Thymus (tissue), 11 donors: Measurements from ENCODE around the gene TMPRSS12. TPM values are rescaled to one million over a fixed set of nuclear protein-coding genes. Genes with fewer than 3 reads are reported as not detected.
"Not testable (repeated sequence)": the region's sequence is repeated elsewhere in the genome, so short reads cannot be mapped to it uniquely, and the experiment has no call there.

Experiments
- DNase-seq, 9 donors: peaks; one replicate each; pipeline ENCODE4 v3.0.0-alpha.2; 2013; ENCODE audit warnings: low spot score in 9 of 9, low read depth in 6 of 9, missing footprints in 1 of 9
- H3K27ac ChIP-seq, 2 donors: one replicate each; pipeline ENCODE4 v1.5.1; 2013; ENCODE audit warnings: control low read depth in 1 of 2, low read depth in 1 of 2, low read length in 1 of 2, mild to moderate bottlenecking in 1 of 2, moderate library complexity in 1 of 2
- H3K27me3 ChIP-seq, 2 donors: one replicate each; pipeline ENCODE4 v1.5.1; 2013; ENCODE audit warnings: low read length in 1 of 2; ENCODE audit not compliant: control insufficient read depth in 2 of 2, insufficient read depth in 1 of 2
- H3K36me3 ChIP-seq, 2 donors: one replicate each; pipeline ENCODE4 v1.5.1; 2013; ENCODE audit warnings: low read length in 1 of 2, mild to moderate bottlenecking in 1 of 2, moderate library complexity in 1 of 2; ENCODE audit not compliant: control insufficient read depth in 2 of 2, insufficient read depth in 2 of 2
- H3K4me1 ChIP-seq, 2 donors: one replicate each; pipeline ENCODE4 v1.5.1; 2013; ENCODE audit warnings: low read length in 2 of 2; ENCODE audit not compliant: control insufficient read depth in 2 of 2, insufficient read depth in 2 of 2
- H3K4me3 ChIP-seq, 2 donors: one replicate each; pipeline ENCODE4 v1.5.1; 2013; ENCODE audit warnings: low read length in 2 of 2, control low read depth in 1 of 2, mild to moderate bottlenecking in 1 of 2
- H3K9me3 ChIP-seq, 2 donors: one replicate each; pipeline ENCODE4 v1.5.1; 2013; ENCODE audit warnings: low read length in 1 of 2, mild to moderate bottlenecking in 1 of 2; ENCODE audit not compliant: control insufficient read depth in 2 of 2, insufficient read depth in 1 of 2
- WGBS: extraction: QIAGEN DNeasy Blood & Tissue Kit; methylation state at CpG from one replicate; pipeline ENCODE4 v1.1.7; 2013; 5-methylcytosine and 5-hydroxymethylcytosine counted together
- polyA plus RNA-seq: library from polyadenylated mRNA; stranded (reverse); fragments of 200-250 nt; gene quantifications from one replicate; pipeline ENCODE4 v1.2.3, GENCODE V29; 2013
- total RNA-seq: library from RNA; stranded (reverse); fragments of 120-200 nt; gene quantifications from one replicate; pipeline ENCODE4 v1.2.4, GENCODE V29; 2013
- donor health status: healthy.

Gene TMPRSS12
- total and polyA plus RNA-seq, 2 donors: not detected

- WGBS: 74% methylated on average over 3 of the region's 3 CpGs
- not testable (repeated sequence) for H3K9me3 ChIP-seq, H3K27me3 ChIP-seq, DNase-seq, H3K36me3 ChIP-seq
- Histone ChIP-seq H3K4me3 (peak overlapping the region; percentile 42 to 55), H3K4me1 (peaks cover 30 to 50% of the 10 kb centered on the region in 2 donors), H3K27ac (peak overlapping the region in 1 of 2 donors; percentile 26)
These were observed 84.2 kb downstream of the TMPRSS12 start for GRCh38 chr12:50926932-50927331.

DNA sequence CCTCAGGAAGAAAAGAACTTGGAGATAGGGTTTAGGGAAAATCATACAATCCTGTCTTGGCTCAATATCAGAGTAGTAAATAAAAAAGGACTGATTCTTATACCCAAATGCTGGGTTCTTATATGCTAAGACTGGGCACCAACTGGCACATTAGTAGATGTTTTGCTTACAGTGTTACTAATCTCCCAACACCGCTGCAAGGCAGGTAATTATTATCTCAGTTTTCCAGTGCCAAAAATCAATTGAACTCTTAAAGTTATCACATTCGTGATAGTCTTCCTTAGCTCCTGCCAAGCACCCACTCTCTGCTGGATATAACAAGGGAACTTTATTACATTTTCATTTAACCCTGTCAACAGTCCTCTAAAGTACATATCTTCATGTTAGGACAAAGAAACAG lies 84.6 kb downstream of the TMPRSS12 start:
- 85% methylated on average over 2 of the region's 2 CpGs for WGBS

DNA sequence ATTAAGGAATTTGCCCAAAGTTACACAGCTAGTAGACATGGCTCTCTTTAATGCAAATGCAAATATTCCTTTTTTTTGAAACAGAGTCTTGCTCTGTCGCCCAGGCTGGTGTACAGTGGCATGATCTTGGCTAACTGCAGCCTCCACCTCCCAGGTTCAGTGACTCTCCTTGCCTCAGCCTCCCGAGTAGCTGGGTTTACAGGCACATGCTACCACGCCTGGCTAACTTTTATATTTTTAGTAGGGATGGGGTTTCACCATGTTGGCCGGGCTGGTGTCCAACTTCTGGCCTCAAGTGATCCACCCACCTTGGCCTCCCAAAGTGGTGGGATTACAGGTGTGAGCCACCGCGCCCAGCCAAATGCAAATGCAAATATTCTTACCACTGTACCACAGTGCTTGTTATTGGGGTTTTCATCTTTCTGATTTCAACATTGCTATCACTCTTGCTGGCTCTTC lies 85.1 kb downstream of the TMPRSS12 start:
- Histone ChIP-seq H3K9me3 (no peaks in the 10 kb centered on the region), H3K4me3 (peak overlapping the region; percentile 42 to 55), H3K4me1 (peaks cover 28 to 49% of the 10 kb centered on the region in 2 donors), H3K27ac (peak overlapping the region; percentile 61 to 70), H3K27me3 (no peaks in the 10 kb centered on the region), H3K36me3 (peaks cover 3 to 8% of the 10 kb centered on the region in 2 donors)
- DNase-seq: no peak
- 95% methylated on average over 6 of the region's 6 CpGs for WGBS

More for the DNA sequence above, 84.6 kb downstream of the TMPRSS12 start:
- H3K4me3 ChIP-seq: peak overlapping the region; percentile 42 to 55
- H3K9me3 ChIP-seq: no peaks in the 10 kb centered on the region
- no peaks in the 10 kb centered on the region for H3K27me3 ChIP-seq
- no peak for DNase-seq
- H3K36me3 ChIP-seq: peaks cover 3 to 8% of the 10 kb centered on the region in 2 donors
- peaks cover 30 to 50% of the 10 kb centered on the region in 2 donors for H3K4me1 ChIP-seq
- no peak overlapping the region for H3K27ac ChIP-seq

- Histone ChIP-seq H3K9me3 (no peaks in the 10 kb centered on the region), H3K27me3 (no peaks in the 10 kb centered on the region), H3K36me3 (peaks cover 5 to 8% of the 10 kb centered on the region in 2 donors), H3K4me1 (peaks cover 24 to 51% of the 10 kb centered on the region in 2 donors), H3K27ac (peak overlapping the region; percentile 52 to 61), H3K4me3 (peak overlapping the region; percentile 42 to 55)
- DNase-seq: no peak
- 57% methylated on average over 3 of the region's 3 CpGs for WGBS
These were observed 85.7 kb downstream of the TMPRSS12 start for GRCh38 chr12:50928392-50928791.

DNA sequence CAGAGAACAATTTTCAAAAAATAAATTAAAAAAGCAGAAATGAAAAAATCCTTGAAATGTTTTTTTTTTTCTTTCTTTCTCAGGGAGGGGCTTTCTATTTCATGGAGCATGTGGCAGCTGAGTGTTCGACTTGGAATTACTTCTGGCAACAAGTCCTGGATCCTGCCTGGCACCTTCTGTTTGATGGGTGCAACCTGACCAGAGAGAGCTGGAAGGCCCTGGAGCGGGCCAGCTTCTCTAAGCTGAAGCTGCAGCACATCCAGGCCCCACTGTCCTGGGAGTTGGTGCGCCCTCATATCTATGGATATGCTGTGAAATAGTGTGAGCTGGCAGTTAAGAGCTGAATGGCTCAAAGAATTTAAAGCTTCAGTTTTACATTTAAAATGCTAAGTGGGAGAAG lies 87.1 kb downstream of the TMPRSS12 start:
- no peak for DNase-seq
- Histone ChIP-seq H3K4me3 (no peak overlapping the region), H3K27ac (no peak overlapping the region), H3K27me3 (no peaks in the 10 kb centered on the region), H3K4me1 (peaks cover 17 to 37% of the 10 kb centered on the region in 2 donors), H3K36me3 (peaks cover 8 to 9% of the 10 kb centered on the region in 2 donors), H3K9me3 (no peaks in the 10 kb centered on the region)
- 97% methylated on average over 3 of the region's 3 CpGs for WGBS

- H3K27ac ChIP-seq, H3K27me3 ChIP-seq, H3K9me3 ChIP-seq, DNase-seq, H3K4me3 ChIP-seq, H3K36me3 ChIP-seq: not testable (repeated sequence)
- H3K4me1 ChIP-seq: peaks cover 17 to 31% of the 10 kb centered on the region in 2 donors
- 96% methylated on average over 12 of the region's 12 CpGs for WGBS
These were observed 87.8 kb downstream of the TMPRSS12 start for GRCh38 chr12:50930477-50930876.

DNA sequence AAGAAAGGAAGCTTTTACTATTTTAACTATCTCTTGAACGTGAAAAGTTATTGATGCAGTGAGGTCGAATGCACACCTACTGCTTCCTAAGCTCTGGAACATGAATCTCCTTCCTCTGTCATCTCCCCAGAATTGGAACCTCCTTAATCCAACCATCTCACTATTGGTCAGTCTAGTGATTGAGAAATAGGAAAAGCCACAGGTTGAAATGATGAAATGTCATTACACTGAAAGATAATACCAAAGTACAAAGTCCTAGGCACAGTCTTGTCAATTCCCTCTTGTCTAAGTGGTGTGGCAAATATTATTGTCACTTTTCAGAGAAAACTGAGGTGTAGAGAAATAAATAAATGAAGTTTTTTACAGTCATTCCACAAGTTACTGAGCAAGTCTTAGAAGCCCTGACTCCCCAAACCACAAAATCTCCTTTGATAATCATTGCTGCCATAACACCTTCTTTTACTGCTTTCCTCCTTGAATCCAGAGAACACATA lies 90.1 kb downstream of the TMPRSS12 start:
- WGBS: 97% methylated on average over 2 of the region's 2 CpGs
- Histone ChIP-seq H3K27ac (no peak overlapping the region), H3K27me3 (no peaks in the 10 kb centered on the region), H3K9me3 (peaks cover 8 to 10% of the 10 kb centered on the region in 2 donors), H3K4me3 (no peak overlapping the region), H3K36me3 (peaks cover 8 to 15% of the 10 kb centered on the region in 2 donors), H3K4me1 (peaks cover 14 to 21% of the 10 kb centered on the region in 2 donors)
- no peak for DNase-seq

DNA sequence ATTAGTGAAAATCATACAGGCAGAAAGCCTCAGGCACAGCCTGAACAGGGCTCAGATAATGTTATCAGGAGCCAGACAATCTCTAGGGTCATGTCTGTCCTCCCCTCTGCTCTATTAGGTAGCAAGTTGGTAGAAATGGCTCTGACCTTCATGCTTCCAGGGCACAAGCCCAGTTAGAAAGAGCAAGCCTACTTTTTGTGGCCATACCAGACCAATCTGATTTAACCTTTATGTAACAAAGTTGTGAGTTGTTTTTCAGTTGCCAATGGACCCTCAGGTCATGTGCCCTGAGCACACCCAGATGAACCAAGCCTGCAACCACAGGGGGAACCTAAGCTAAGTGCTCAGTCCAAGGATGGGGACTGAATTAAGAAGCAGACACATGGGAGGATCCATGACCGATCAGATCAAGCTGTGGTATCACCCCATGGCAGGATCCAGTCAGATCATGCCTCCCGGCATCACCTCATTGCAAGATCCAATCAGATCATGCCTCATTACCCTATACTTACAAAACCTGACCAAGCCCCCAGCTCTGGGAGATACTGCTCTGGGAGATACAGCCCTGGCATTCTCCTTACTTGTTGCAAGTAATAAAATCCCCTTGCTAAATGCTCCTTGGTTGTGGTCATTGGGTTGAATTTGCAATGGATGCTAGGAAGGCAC lies 90.9 kb downstream of the TMPRSS12 start:
- Histone ChIP-seq H3K27me3 (no peaks in the 10 kb centered on the region), H3K36me3 (peaks cover 8 to 15% of the 10 kb centered on the region in 2 donors), H3K27ac (no peak overlapping the region), H3K4me3 (no peak overlapping the region), H3K9me3 (peaks cover 13 to 18% of the 10 kb centered on the region in 2 donors), H3K4me1 (peaks cover 6 to 13% of the 10 kb centered on the region in 2 donors)
- DNase-seq: no peak
- WGBS: 99% methylated on average over 2 of the region's 2 CpGs

- Histone ChIP-seq H3K27me3 (no peaks in the 10 kb centered on the region), H3K4me1 (peaks cover 2 to 8% of the 10 kb centered on the region in 2 donors), H3K4me3 (no peak overlapping the region), H3K27ac (peak overlapping the region in 1 of 2 donors; percentile 46), H3K36me3 (peaks cover 8 to 15% of the 10 kb centered on the region in 2 donors), H3K9me3 (peaks cover 13 to 18% of the 10 kb centered on the region in 2 donors)
- 49% methylated on average over 3 of the region's 3 CpGs for WGBS
- DNase-seq: no peak
These were observed 91.7 kb downstream of the TMPRSS12 start for GRCh38 chr12:50934371-50934851.
